Iris pigment epithelial cell (primary cell): ENCODE results near the gene ADPGK.

Source experiments
- DNase-seq: peaks from one replicate; pipeline ENCODE4 v3.0.0-alpha.2; 2011; ENCODE audit warnings: low read depth

The ADPGK gene

DNA sequence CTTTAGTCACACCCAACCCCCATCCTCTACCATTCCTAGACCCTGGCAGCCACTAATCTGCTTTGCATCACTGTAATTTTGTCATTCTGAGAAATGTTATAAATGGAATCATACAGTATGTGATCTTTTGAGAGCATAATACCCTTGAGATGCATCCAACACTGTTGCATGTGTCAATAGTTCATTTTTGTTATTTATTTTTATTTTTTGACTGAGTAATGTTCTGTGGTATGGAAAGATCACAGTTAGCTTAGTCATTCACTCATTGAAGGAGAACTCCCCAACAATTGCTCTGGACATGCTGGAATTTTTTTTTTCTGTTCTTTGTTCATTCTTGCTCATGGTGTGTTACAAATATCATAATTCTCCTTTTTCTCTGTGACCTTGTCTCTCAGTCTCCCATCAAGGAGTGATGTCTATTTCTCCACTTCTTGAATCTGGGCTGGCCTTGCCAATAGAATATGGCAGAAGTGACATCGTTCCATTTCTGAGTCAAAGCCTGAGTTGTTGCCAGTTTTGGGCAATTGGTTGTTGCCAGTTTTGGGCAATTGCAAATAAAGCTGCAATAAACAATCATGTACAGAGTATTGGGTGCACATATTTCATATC is 6.8 kb upstream of the ADPGK start:
- DNase-seq = peak; percentile 54

- DNase-seq = no peak
These were observed 4.0 kb upstream of the ADPGK start for GRCh38 chr15:72787526-72787925.

DNA sequence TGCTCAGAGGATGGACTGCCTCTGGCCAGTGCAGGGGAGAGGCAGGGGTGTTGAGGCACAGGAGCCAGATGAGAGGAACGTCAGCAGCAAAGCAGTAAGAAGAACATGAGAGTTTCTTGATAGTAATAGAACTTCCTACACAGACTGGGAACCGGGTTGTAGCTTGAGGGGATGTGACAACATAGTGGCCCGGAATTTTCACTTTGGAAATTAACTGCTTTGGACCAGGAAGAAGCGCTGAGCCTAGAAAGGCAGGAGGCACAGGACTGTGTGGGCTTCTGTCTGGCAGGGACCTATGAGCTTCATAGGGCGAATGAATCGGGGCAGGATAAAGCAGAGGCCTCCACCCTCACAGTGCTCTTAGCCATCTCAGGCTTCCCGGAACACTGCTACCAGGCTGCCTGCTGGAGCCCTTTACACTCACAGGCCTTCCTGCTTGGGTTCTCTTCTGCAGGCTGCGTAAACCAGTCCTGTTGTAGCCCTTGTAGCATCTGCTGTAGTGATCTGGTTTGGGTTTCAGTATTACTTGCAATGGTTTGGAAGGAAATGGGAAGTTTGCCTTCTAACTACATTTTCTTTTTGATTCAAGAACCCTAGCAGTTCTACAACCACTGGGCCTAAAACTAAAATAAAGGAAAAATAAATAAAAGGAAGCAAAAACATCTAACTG is 3.3 kb upstream of the ADPGK start:
- no peak for DNase-seq

GRCh38 chr15:72786242-72786641 is 2.7 kb upstream of the ADPGK start:
- DNase-seq = no peak

GRCh38 chr15:72785841-72786240 is 2.3 kb upstream of the ADPGK start:
- no peak for DNase-seq

DNA sequence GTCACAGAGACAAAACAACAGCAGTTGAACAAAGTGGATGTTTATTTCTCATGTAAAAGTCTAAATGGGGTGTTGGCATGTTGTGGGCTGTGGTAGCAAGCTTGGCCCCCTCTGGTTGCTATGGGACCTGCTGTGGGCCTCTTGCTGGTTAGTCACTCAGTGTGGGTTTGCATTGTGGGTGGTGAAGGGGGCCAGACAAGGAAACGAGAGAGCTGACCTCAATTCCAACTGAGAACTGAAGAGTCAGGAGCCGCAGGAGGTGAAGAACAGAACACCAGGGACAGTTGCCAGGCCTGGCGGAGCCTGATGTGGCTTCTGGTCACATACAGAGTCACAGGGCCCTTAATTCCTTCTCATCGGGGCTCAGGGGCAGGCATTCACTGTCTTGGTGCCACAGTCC is 1.9 kb upstream of the ADPGK start:
- DNase-seq = peak; percentile 41

GRCh38 chr15:72784456-72784876 is 908 bp upstream of the ADPGK start:
- DNase-seq = no peak

- DNase-seq = peak; percentile 80
These were observed 436 bp downstream of the ADPGK start for GRCh38 chr15:72783004-72783639.

- DNase-seq = no peak
These were observed 1.1 kb downstream of the ADPGK start for GRCh38 chr15:72782274-72783003.

- DNase-seq = no peak
These were observed 1.9 kb downstream of the ADPGK start for GRCh38 chr15:72781631-72782030.

- DNase-seq = peak; percentile 80
These were observed 4.8 kb downstream of the ADPGK start for GRCh38 chr15:72778796-72779195.

DNA sequence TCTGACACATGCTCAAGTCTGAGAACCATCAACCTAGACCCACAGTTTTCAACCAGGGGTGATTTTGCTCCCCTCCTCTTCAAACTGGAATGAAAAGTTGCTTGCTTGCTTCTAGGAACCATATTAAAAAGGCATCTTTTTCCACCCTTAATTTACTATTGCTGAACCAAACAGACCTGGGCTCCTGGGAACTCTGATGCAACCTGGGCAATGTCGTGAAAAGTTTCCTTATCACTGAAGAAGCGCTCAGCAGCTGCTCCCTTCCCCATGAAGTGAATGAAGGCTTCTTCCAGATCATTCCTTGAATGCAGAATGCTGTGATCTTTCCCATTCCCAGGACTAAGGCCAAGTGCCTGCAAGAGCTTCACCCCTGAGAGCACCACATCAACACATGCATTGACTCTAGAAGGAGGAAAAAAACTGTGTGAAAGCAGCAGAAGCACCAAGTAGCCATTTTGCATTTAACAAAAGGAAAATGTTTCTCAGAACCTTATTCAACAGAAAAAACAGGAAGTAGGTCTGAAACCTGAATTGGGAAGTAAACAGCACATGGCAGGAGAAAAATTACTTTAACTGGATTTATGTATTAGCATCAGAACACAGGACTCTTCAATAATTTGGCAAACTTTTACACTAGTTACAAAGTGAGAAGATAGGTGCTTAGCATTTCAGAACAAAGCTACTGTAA is 8.7 kb downstream of the ADPGK start:
- DNase-seq = no peak

DNA sequence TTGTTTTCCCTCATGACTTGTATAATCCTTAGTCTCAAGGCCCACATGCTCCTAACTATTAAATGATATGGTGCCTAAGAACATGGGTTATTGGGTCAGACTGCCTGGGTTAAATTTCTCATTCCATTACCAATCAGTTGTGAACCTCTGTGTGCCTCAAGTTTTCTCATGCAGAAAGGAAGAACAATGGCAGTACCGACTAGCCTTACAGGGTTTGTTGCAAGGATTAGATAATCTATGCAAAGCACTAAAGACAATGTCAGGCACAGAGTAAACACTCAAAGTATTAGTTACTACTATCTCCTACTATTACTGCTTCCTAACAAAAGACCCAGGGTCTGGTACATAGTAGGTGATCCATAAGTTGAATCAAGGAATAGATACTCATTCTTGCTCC is 12.2 kb downstream of the ADPGK start:
- no peak for DNase-seq

- DNase-seq = peak; percentile 16
These were observed 12.8 kb downstream of the ADPGK start for GRCh38 chr15:72770673-72771328.

- no peak for DNase-seq
These were observed 16.8 kb downstream of the ADPGK start for GRCh38 chr15:72766780-72767179.

DNA sequence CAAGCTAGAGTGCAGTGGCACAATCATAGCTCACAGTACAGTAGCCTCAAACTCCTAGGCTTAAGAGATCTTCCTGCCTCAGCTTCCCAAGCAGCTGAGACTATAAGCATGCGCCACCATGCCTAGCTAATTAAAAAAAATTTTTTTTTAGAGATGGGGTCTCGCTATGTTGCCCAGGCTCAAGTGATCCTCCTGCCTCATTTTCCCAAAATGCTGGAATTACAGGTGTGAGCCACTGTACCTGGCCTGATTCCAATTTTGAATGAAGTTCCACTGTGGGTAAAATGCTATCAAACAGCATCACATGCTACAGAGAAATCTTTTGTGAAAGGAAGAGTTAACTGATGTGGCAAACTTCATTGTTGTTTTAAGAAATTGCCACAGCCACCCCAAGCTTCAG is 17.5 kb downstream of the ADPGK start:
- DNase-seq = no peak

DNA sequence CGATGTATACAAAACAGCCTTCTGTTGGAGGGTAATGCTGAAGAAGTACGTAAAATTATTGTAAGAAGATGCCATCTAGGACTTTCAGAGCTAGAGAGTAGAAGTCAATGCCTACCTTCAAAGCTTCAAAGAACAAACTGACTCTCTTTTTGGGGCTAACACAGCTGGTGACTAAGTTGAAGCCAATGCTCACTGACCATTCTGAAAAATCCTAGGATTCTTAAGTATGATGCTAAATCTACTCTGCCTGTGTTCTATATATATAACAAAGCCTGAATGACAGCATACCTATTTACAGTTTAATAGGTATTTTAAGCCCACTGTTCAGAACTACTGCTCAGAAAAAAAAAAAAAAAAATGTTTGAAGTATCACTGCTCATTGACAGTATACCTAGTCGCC is 18.9 kb downstream of the ADPGK start:
- no peak for DNase-seq

- DNase-seq = no peak
These were observed 22.8 kb downstream of the ADPGK start for GRCh38 chr15:72760590-72761260.

DNA sequence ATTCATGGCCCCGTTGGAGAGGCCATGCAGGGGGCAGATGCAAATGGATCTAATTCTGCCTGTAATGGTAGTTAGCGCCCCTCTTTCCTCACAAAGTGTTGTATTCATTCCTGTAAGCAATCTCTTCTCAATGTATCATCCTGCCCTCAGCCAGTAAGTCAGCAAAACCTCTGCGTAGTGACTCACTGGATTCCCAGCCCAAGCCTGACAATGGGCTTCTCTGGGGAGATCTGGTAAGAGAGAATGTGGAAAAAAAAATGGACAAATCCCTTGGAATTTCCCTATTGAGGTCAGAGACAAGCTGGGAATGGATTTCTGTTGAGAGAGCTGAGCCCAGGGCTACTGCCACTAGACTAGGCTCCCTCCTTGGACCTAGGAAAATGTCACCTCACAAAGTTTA is 25.4 kb downstream of the ADPGK start:
- DNase-seq = peak; percentile 92

DNA sequence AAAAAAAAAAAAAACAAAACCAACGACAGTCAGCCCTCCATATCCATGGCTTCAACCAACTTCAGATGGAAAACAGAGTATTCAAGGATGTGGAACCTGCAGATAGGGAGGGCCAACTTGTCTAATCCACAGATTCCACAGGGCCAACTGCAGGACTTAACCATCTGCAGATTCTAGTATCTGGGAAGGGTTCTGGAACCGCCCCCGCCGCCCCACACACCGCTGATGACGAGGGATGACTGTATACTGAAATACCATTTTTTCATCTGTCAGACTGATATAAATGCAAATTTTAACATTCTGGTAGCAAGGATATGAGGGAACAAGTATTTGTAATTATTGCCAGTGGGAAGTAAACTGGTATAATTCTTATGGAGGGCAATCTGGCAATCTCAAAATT is 29.5 kb downstream of the ADPGK start:
- no peak for DNase-seq

DNA sequence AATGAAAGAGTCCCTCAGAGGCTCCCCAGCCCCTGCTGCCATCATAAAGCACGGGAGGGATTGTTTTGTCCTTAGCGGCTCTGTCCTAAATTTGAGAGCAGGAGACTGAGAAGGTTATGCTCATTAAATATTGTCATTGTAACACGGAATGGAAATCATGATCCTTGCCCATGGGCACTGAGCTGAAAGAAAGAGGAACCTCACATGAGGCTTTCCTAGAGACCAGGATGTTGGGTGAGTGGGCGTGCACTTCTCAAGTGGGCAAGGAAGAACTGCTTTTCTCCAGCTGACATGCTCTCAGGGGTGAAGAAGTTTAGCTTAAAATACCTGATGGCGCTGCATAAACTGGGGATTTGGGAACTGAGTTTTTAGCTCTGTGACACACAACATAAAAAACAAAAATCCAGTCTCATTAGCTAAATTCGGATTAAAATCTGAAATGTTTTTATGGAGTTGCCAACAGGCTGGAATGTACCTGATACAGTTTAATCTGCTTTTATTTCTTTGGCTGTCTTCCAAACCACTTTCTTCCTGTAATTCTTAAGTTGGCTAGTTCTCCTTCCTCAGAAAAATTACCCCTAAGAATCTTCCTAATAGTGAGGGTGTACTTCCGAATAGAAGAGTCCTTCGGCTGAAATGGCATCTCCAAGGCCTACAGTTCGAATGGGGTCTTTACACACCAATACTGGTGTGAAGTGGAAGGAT is 31.7 kb downstream of the ADPGK start:
- peak; percentile 35 for DNase-seq
